HepG2 (cell line): ENCODE data around the gene DALRD3. TPM values are rescaled to one million over a fixed set of nuclear protein-coding genes. Genes with fewer than 3 reads are reported as not detected.

ENCODE experiments used
- ATAC-seq: fragments of 200-7000 bp; cut with Tn5 transposase; 3 replicates; pipeline ENCODE4 v1.9.1; 2020; ENCODE audit warnings: mild to moderate bottlenecking, moderate library complexity
- BruUV-seq: library from RNA; stranded (reverse); fragments of 400-500 nt; replicated peaks from 2 replicates; lab custom pipeline; 2021; lab: Mats Ljungman, UMichigan
- CTCF ChIA-PET: fragments of 300-600 bp; formaldehyde crosslinking; extraction: SDS; loops from one replicate; lab custom pipeline; 2021; ENCODE audit warnings: low total read pairs, inconsistent platforms, low intra/inter-chr PET ratio; lab: Yijun Ruan, JAX
- POLR2A ChIA-PET: fragments of 350-600 bp; sonication (Branson Sonifier 250); formaldehyde crosslinking; loops from one replicate; lab custom pipeline; 2020; ENCODE audit warnings: antibody characterized with exemption, inconsistent platforms; lab: Yijun Ruan, JAX
- DNase-seq: peaks from one replicate; pipeline ENCODE4 v3.0.0-alpha.2; 2015; ENCODE audit warnings: low spot score
- FAIRE-seq: peaks from 3 replicates; lab custom pipeline; 2011; peaks lifted over from hg19 to GRCh38; lab: Jason Lieb, UNC
- H2AFZ ChIP-seq: one replicate; pipeline ENCODE4 v1.6.1; 2011; ENCODE audit warnings: low read length, inconsistent platforms
- H3K27ac ChIP-seq: fragments of 300-600 bp; 3 replicates; pipeline ENCODE4 v1.8.0; 2011; ENCODE audit warnings: mixed run types, mild to moderate bottlenecking, mixed read lengths, low read length, inconsistent platforms; ENCODE audit not compliant: insufficient read depth; ENCODE audit errors: extremely low read length
- H3K27me3 ChIP-seq, 2 experiments: fragments of 200-600 bp in 1 of 2; 2 replicates in 1 of 2; 3 replicates in 1 of 2; pipeline versions ENCODE4 v1.6.0 to v1.8.0; 2011; ENCODE audit warnings: low read length in 2 of 2, mild to moderate bottlenecking in 2 of 2, moderate library complexity in 2 of 2, inconsistent platforms in 1 of 2; ENCODE audit not compliant: insufficient read depth in 2 of 2, control insufficient read depth in 1 of 2
- H3K36me3 ChIP-seq, 2 experiments: fragments of 200-600 bp in 1 of 2; replicated peaks in 1 of 2; 2 replicates in 1 of 2; 3 replicates in 1 of 2; pipeline versions ENCODE4 v1.5.1 to v1.8.0; 2011; ENCODE audit warnings: low read length in 2 of 2, inconsistent platforms in 1 of 2; ENCODE audit not compliant: insufficient read depth in 2 of 2, control insufficient read depth in 1 of 2
- H3K4me1 ChIP-seq: 2 replicates; pipeline ENCODE4 v1.5.1; 2012; ENCODE audit warnings: low read length, inconsistent platforms; ENCODE audit not compliant: insufficient read depth
- H3K4me2 ChIP-seq: 2 replicates; pipeline ENCODE4 v1.6.0; 2011; ENCODE audit warnings: low read depth, low read length, inconsistent platforms
- H3K4me3 ChIP-seq, 3 experiments: fragments of 200-600 bp in 1 of 3; sonication (generic), shearing (Covaris generic) in 1 of 3; replicated peaks in 1 of 3; 2 replicates each; pipeline ENCODE4 v1.5.1; 2011 to 2016; ENCODE audit warnings: low read length in 3 of 3, inconsistent platforms in 2 of 3, low read depth in 2 of 3, mild to moderate bottlenecking in 2 of 3, control low read depth in 1 of 3, mixed read lengths in 1 of 3; ENCODE audit not compliant: insufficient read depth in 1 of 3
- H3K79me2 ChIP-seq: one replicate; pipeline ENCODE4 v1.6.1; 2011; ENCODE audit warnings: low read length, inconsistent platforms; ENCODE audit not compliant: insufficient read depth
- H3K9ac ChIP-seq: 2 replicates; pipeline ENCODE4 v1.6.0; 2011; ENCODE audit warnings: mild to moderate bottlenecking, low read depth, low read length, inconsistent platforms; ENCODE audit not compliant: insufficient read depth
- H3K9me3 ChIP-seq: 2 replicates; pipeline ENCODE4 v1.5.1; 2012; ENCODE audit warnings: mild to moderate bottlenecking, low read length
- H4K20me1 ChIP-seq: 2 replicates; pipeline ENCODE4 v1.6.0; 2011; ENCODE audit warnings: inconsistent platforms, mild to moderate bottlenecking, low read length, moderate library complexity; ENCODE audit not compliant: insufficient read depth
- AGO2 ChIP-seq: fragments of 200-400 bp; formaldehyde crosslinking; optimal IDR thresholded peaks from 2 replicates; pipeline ENCODE3; 2017; ENCODE audit warnings: mild to moderate bottlenecking, low read depth, low read length, moderate library complexity
- HNF4A ChIP-seq: sonication (generic); formaldehyde crosslinking; IDR thresholded peaks from 2 replicates; pipeline ENCODE4 v1.4.0; 2020; ENCODE audit warnings: missing genetic modification reagents
- NR3C1 ChIP-seq: sonication (generic); formaldehyde crosslinking; IDR thresholded peaks from 2 replicates; pipeline ENCODE4 v1.4.0; 2020; ENCODE audit warnings: missing genetic modification reagents
- RARA ChIP-seq: IDR thresholded peaks from 2 replicates; pipeline ENCODE4 v1.6.1; 2016; ENCODE audit warnings: missing genetic modification reagents, missing compliant biosample characterization
- REPIN1 ChIP-seq: sonication (generic); formaldehyde crosslinking; IDR thresholded peaks from 2 replicates; pipeline ENCODE4 v1.8.0; 2022; ENCODE audit warnings: missing genetic modification reagents, low read depth, mild to moderate bottlenecking, borderline replicate concordance
- ZMYM2 ChIP-seq: sonication (generic); formaldehyde crosslinking; IDR thresholded peaks from 2 replicates; pipeline ENCODE4 v1.8.0; 2022; ENCODE audit warnings: mild to moderate bottlenecking, missing genetic modification reagents
- ZNF121 ChIP-seq: sonication (generic); formaldehyde crosslinking; IDR thresholded peaks from 2 replicates; pipeline ENCODE4 v1.5.0; 2020; ENCODE audit warnings: mild to moderate bottlenecking, missing genetic modification reagents
- ZNF576 ChIP-seq: sonication (generic); formaldehyde crosslinking; IDR thresholded peaks from 2 replicates; pipeline ENCODE4 v1.4.0; 2020; ENCODE audit warnings: mild to moderate bottlenecking, missing genetic modification reagents
- ZNF770 ChIP-seq: sonication (generic); formaldehyde crosslinking; IDR thresholded peaks from 2 replicates; pipeline ENCODE4 v1.5.0; 2020; ENCODE audit warnings: mild to moderate bottlenecking, missing genetic modification reagents
- ZSCAN31 ChIP-seq: sonication (generic); formaldehyde crosslinking; IDR thresholded peaks from 2 replicates; pipeline ENCODE4 v1.5.0; 2020; ENCODE audit warnings: low read depth, mild to moderate bottlenecking, missing genetic modification reagents
- whole genome bisulfite sequencing: methylation state at CpG from one replicate; pipeline ENCODE4 v1.1.6; 2017; ENCODE audit warnings: low lambda C conversion rate; 5-methylcytosine and 5-hydroxymethylcytosine counted together
- in situ Hi-C: cut with HindIII; loops from 2 replicates; pipeline ENCODE4 v1.10.0; 2017; ENCODE audit warnings: low pct_unique_long_range_greater_than_20kb; ENCODE audit not compliant: extremely low pct_ligation_motif_present
- intact Hi-C: fragments of 100-400 bp; cut with micrococcal nuclease; formaldehyde crosslinking; loops from one replicate; pipeline ENCODE4 v1.10.0; 2022; ENCODE audit not compliant: unreplicated experiment
- polyA plus RNA-seq, 8 experiments: library from polyadenylated mRNA; depleted of rRNA in 3 of 8; stranded (reverse) in 7 of 8; unstranded in 1 of 8; fragments of >200 nt; fragmentation: Illumina TruSeq in 4 of 8; extraction: Trizol in 4 of 8; gene quantifications; 2 replicates each; pipeline versions ENCODE4 v1.2.1 to v1.2.3, GENCODE V29; 2011 to 2016; ENCODE audit warnings: low read depth in 4 of 8, missing spikeins in 1 of 8, mixed read lengths in 1 of 8; ENCODE audit not compliant: insufficient read depth in 1 of 8
- total RNA-seq, 5 experiments: library from RNA; depleted of rRNA; stranded (reverse); fragments of >200 nt; fragmentation: Illumina TruSeq; extraction: Trizol; gene quantifications; 2 replicates each; pipeline ENCODE4 v1.2.3, GENCODE V29; 2016; ENCODE audit warnings: low read depth in 1 of 5

Gene DALRD3
- total and polyA plus RNA-seq, 2 of the 13 experiments (the other 11 are each of a cell fraction or from before 2014, with no cell fraction given), result 19.9 to 36.5 TPM

- H3K4me2 ChIP-seq, result no peak overlapping the region
- WGBS, result 92% methylated on average over 2 of the region's 10 CpGs
- ATAC-seq (peak; percentile 23), FAIRE-seq (no peak)
- ChIA-PET POLR2A (no interaction called here), CTCF (no interaction called here)
- BruUV-seq, result TSS peak; percentile 33
- no peak overlapping the region for H3K27ac ChIP-seq
- intact Hi-C loops, result no loop called here
- no peaks in the 10 kb centered on the region for H4K20me1 ChIP-seq
- H3K4me1 ChIP-seq, result peaks cover 13% of the 10 kb centered on the region; the same call in 1 of the 2 replicates
- H3K9me3 ChIP-seq, result no peaks in the 10 kb centered on the region
- no peaks in the 10 kb centered on the region for H3K79me2 ChIP-seq
- H3K27me3 ChIP-seq, result no peaks in the 10 kb centered on the region
- no peak overlapping the region for H3K9ac ChIP-seq
- no peak overlapping the region for H3K4me3 ChIP-seq
- peaks cover 24 to 63% of the 10 kb centered on the region in 2 experiments for H3K36me3 ChIP-seq
- in situ Hi-C loops, result no loop called here
- TF ChIP-seq AGO2 (peak; percentile 78), ZNF576 (CRISPR knock-in tag) (no peak)
- TF ChIP-seq, all 625 proteins: peak for 1
- no peak for DNase-seq
- H2AFZ ChIP-seq, result no peak overlapping the region
These were observed 38.9 kb upstream of the DALRD3 start for GRCh38 chr3:49057268-49057667.

GRCh38 chr3:49054344-49054862 lies 36.0 kb upstream of the DALRD3 start:
- POLR2A ChIA-PET, result interaction anchor here (1.5 kb wide), 1 partner anchor 25 kb away, joined by 4 read pairs; the partner anchor contains the start of gene IMPDH2

More at GRCh38 chr3:49054344-49054862, 36.0 kb upstream of the DALRD3 start:
- intact Hi-C loops, result no loop called here
- Histone ChIP-seq H3K79me2 (peaks cover 4% of the 10 kb centered on the region), H3K4me3 (no peak overlapping the region)
- ATAC-seq, result no peak
- 100% methylated on average over 2 of the region's 2 CpGs for WGBS
- no peak for DNase-seq
- TF ChIP-seq ZNF770 (CRISPR knock-in tag), result peak; percentile 94
- TF ChIP-seq ZMYM2 (CRISPR knock-in tag), result 0 out of 2 replicates have a peak, but pooled peaks have one; percentile 42
- 0 out of 2 replicates have a peak, but pooled peaks have one; percentile 23 for TF ChIP-seq RARA (CRISPR knock-in tag)
- no peak for TF ChIP-seq REPIN1 (CRISPR knock-in tag)
- peak; percentile 88 for TF ChIP-seq ZNF121 (CRISPR knock-in tag)
- no peak for TF ChIP-seq ZSCAN31
- TF ChIP-seq HNF4A (CRISPR knock-in tag), result peak; percentile 59; the same call in 1 of the 2 replicates
- no peak for TF ChIP-seq NR3C1
- TF ChIP-seq, all 625 proteins: peak for 5
- H3K27ac ChIP-seq, result no peak overlapping the region
- no TSS peak for BruUV-seq
- no peak overlapping the region for H3K9ac ChIP-seq
- H2AFZ ChIP-seq, result no peak overlapping the region
- H3K9me3 ChIP-seq, result no peaks in the 10 kb centered on the region
- in situ Hi-C loops, result no loop called here
- CTCF ChIA-PET, result no interaction called here
- H4K20me1 ChIP-seq, result 0 out of 2 replicates have a peak, but pooled peaks cover 5% of the 10 kb centered on the region
- FAIRE-seq, result no peak
- H3K4me2 ChIP-seq, result no peak overlapping the region
- H3K4me1 ChIP-seq, result peaks cover 27% of the 10 kb centered on the region
- no peaks in the 10 kb centered on the region for H3K27me3 ChIP-seq
- peaks cover 30 to 64% of the 10 kb centered on the region in 2 experiments for H3K36me3 ChIP-seq
